ENCODE measurements around the gene MAP1B. TPM values are rescaled to one million over a fixed set of nuclear protein-coding genes. Genes with fewer than 3 reads are reported as not detected.

The MAP1B gene
- total and polyA plus RNA-seq, 9 of the 15 experiments (the other 6 are each of a cell fraction or from before 2014, with no cell fraction given), result 5.2 to 66.1 (median 17.3) TPM

DNA sequence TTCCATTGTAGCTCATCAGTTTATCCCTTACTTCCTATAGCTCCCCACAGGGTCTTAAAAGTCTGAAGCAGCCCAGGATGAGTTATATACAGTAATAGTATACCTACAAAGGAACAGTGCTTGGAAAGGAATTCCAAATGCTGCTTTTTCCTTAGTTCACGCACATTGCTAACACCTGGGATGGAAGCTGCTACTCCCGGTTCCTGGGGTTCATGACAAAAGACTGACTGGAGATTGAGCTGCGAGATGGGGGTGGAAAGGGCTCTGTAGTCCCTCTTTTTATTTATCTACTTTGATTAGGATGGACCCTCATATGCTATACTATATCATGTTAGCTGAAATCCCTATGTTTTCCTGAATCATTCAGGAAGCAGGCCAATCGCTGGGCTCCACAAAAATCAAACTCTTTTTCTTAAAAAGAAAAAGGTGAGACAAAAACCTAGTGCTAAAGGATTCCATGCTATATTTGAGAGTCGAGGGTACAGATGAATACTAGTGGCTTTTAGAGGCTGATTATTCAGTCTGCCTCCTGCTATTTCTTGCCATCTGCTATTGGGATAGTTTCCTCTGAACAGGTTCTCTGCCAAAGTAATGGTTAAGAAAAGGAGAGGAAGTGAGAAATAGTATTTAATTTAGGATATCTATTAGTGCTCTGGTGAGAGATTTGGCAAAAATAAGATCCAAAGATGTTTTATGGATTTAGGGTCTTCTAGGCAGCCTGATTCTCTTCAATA, 131.6 kb downstream of the MAP1B start (continued):
- TF ChIP-seq, protein P1, sequence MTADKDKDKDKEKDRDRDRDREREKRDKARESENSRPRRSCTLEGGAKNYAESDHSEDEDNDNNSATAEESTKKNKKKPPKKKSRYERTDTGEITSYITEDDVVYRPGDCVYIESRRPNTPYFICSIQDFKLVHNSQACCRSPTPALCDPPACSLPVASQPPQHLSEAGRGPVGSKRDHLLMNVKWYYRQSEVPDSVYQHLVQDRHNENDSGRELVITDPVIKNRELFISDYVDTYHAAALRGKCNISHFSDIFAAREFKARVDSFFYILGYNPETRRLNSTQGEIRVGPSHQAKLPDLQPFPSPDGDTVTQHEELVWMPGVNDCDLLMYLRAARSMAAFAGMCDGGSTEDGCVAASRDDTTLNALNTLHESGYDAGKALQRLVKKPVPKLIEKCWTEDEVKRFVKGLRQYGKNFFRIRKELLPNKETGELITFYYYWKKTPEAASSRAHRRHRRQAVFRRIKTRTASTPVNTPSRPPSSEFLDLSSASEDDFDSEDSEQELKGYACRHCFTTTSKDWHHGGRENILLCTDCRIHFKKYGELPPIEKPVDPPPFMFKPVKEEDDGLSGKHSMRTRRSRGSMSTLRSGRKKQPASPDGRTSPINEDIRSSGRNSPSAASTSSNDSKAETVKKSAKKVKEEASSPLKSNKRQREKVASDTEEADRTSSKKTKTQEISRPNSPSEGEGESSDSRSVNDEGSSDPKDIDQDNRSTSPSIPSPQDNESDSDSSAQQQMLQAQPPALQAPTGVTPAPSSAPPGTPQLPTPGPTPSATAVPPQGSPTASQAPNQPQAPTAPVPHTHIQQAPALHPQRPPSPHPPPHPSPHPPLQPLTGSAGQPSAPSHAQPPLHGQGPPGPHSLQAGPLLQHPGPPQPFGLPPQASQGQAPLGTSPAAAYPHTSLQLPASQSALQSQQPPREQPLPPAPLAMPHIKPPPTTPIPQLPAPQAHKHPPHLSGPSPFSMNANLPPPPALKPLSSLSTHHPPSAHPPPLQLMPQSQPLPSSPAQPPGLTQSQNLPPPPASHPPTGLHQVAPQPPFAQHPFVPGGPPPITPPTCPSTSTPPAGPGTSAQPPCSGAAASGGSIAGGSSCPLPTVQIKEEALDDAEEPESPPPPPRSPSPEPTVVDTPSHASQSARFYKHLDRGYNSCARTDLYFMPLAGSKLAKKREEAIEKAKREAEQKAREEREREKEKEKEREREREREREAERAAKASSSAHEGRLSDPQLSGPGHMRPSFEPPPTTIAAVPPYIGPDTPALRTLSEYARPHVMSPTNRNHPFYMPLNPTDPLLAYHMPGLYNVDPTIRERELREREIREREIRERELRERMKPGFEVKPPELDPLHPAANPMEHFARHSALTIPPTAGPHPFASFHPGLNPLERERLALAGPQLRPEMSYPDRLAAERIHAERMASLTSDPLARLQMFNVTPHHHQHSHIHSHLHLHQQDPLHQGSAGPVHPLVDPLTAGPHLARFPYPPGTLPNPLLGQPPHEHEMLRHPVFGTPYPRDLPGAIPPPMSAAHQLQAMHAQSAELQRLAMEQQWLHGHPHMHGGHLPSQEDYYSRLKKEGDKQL (CRISPR knock-in tag; IDR thresholded peaks at IDR 0.05; ENCODE audit: borderline replicate concordance), result no peak
- TF ChIP-seq TFAM (CRISPR knock-in tag; conservative IDR thresholded peaks at IDR 0.05) (no peak), HCFC1 (IDR thresholded peaks at IDR 0.05; ENCODE audit: low read depth, low read length) (no peak), NFXL1 (CRISPR knock-in tag; IDR thresholded peaks at IDR 0.05) (no peak)
- TF ChIP-seq, protein P2, sequence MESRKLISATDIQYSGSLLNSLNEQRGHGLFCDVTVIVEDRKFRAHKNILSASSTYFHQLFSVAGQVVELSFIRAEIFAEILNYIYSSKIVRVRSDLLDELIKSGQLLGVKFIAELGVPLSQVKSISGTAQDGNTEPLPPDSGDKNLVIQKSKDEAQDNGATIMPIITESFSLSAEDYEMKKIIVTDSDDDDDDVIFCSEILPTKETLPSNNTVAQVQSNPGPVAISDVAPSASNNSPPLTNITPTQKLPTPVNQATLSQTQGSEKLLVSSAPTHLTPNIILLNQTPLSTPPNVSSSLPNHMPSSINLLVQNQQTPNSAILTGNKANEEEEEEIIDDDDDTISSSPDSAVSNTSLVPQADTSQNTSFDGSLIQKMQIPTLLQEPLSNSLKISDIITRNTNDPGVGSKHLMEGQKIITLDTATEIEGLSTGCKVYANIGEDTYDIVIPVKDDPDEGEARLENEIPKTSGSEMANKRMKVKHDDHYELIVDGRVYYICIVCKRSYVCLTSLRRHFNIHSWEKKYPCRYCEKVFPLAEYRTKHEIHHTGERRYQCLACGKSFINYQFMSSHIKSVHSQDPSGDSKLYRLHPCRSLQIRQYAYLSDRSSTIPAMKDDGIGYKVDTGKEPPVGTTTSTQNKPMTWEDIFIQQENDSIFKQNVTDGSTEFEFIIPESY (CRISPR knock-in tag; IDR thresholded peaks at IDR 0.05), result no peak

All from K562 (cell line).